ENCODE data around the gene TRMT13. TPM values are rescaled to one million over a fixed set of nuclear protein-coding genes. Genes with fewer than 3 reads are reported as not detected.

Gene TRMT13
- total RNA-seq, 1 experiment from 2014 or later, result 19.4 TPM

- peak overlapping the region; percentile 40 for H3K4me2 ChIP-seq (ENCODE audit: insufficient read depth, insufficient read length, low read length)
- H3K27ac Mint-ChIP-seq, result peak overlapping the region in 2 of 3 experiments; percentile 56 to 86; a peak in 4 of 7 replicates
- H2BK20ac ChIP-seq (ENCODE audit: low read depth, low read length, poor library complexity, severe bottlenecking), result no peak overlapping the region
- no peaks in the 10 kb centered on the region for H3K23me2 ChIP-seq (ENCODE audit: insufficient read length, low read depth, low read length, poor library complexity, severe bottlenecking)
- no peak for DNase-seq
- H4K8ac ChIP-seq (replicated peaks; ENCODE audit: insufficient read length, low read depth, low read length), result no peak overlapping the region
- no peak overlapping the region for H3K18ac ChIP-seq (ENCODE audit: insufficient read length, low read depth, low read length)
- peaks cover 8 to 9% of the 10 kb centered on the region in 2 experiments for H3K4me1 Mint-ChIP-seq
- no peak overlapping the region for H2AK5ac ChIP-seq (ENCODE audit: insufficient read length, low read length)
- no peaks in the 10 kb centered on the region for H3K27me3 Mint-ChIP-seq (ENCODE audit: low read depth)
- no peak overlapping the region for H4K91ac ChIP-seq (ENCODE audit: insufficient read length, low read depth, low read length)
- H4K5ac ChIP-seq (ENCODE audit: insufficient read length, low read depth, low read length), result no peak overlapping the region
- H3K4me1 ChIP-seq (ENCODE audit: insufficient read depth, low read length), result peaks cover 3% of the 10 kb centered on the region; the same call in 1 of the 2 replicates
- H3K9me3 Mint-ChIP-seq, result no peaks in the 10 kb centered on the region
- no peaks in the 10 kb centered on the region for H3K79me1 ChIP-seq (ENCODE audit: insufficient read depth, low read depth, low read length, poor library complexity, severe bottlenecking)
- no peak overlapping the region for H3K56ac ChIP-seq (ENCODE audit: insufficient read length, low read depth, low read length)
- H2BK5ac ChIP-seq (ENCODE audit: insufficient read length, low read length), result no peak overlapping the region
- no peak overlapping the region for H2BK120ac ChIP-seq (ENCODE audit: low read depth, low read length, poor library complexity, severe bottlenecking)
- H3K9ac ChIP-seq (ENCODE audit: extremely low read depth, insufficient read length, low read length), result no peak overlapping the region
- no peaks in the 10 kb centered on the region for H3K27me3 ChIP-seq (ENCODE audit: insufficient read depth, low read length)
- H3K4ac ChIP-seq (ENCODE audit: low read depth, low read length), result no peak overlapping the region
- H2BK15ac ChIP-seq (ENCODE audit: low read depth, low read length), result no peak overlapping the region
- H3K27ac ChIP-seq (ENCODE audit: insufficient read length, low read depth, low read length), result peak overlapping the region; percentile 61
- H4K20me1 ChIP-seq (ENCODE audit: control insufficient read depth, insufficient read depth, insufficient read length), result no peaks in the 10 kb centered on the region
- no peaks in the 10 kb centered on the region; the same call in 1 of the 2 replicates for H3K79me2 ChIP-seq (ENCODE audit: insufficient read depth, low read length)
- H3K14ac ChIP-seq (ENCODE audit: insufficient read depth, low read length), result no peak overlapping the region
- H3K23ac ChIP-seq (ENCODE audit: insufficient read length, low read depth, low read length), result no peak overlapping the region
- no peak overlapping the region for H2BK12ac ChIP-seq (ENCODE audit: insufficient read length, low read depth, low read length)
- no peak overlapping the region for H2AFZ ChIP-seq (ENCODE audit: low read length)
- WGBS (ENCODE audit: extremely low coverage, insufficient read length, low lambda C conversion rate), result no CpG with 5 or more reads among the region's 4 CpGs
- H3T11ph ChIP-seq (ENCODE audit: low read length), result no peak overlapping the region
- H3K36me3 Mint-ChIP-seq (ENCODE audit: insufficient read depth in 1 of 3, low read depth in 3 of 3), result peaks cover 8 to 38% (median 26%) of the 10 kb centered on the region in 3 experiments
- H3K9me3 ChIP-seq (ENCODE audit: control insufficient read depth, low read depth, low read length), result no peaks in the 10 kb centered on the region
- TF ChIP-seq, protein P1, sequence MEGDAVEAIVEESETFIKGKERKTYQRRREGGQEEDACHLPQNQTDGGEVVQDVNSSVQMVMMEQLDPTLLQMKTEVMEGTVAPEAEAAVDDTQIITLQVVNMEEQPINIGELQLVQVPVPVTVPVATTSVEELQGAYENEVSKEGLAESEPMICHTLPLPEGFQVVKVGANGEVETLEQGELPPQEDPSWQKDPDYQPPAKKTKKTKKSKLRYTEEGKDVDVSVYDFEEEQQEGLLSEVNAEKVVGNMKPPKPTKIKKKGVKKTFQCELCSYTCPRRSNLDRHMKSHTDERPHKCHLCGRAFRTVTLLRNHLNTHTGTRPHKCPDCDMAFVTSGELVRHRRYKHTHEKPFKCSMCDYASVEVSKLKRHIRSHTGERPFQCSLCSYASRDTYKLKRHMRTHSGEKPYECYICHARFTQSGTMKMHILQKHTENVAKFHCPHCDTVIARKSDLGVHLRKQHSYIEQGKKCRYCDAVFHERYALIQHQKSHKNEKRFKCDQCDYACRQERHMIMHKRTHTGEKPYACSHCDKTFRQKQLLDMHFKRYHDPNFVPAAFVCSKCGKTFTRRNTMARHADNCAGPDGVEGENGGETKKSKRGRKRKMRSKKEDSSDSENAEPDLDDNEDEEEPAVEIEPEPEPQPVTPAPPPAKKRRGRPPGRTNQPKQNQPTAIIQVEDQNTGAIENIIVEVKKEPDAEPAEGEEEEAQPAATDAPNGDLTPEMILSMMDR (conservative IDR thresholded peaks at IDR 0.05), result no peak
- no peak overlapping the region for H3K4me3 Mint-ChIP-seq
These were observed 14.9 kb downstream of the TRMT13 start for GRCh38 chr1:100147875-100148274.

Data from H9 (cell line).